Heart left ventricle (tissue), 16 donors: ENCODE data around the gene NEIL1. TPM values are rescaled to one million over a fixed set of nuclear protein-coding genes. Genes with fewer than 3 reads are reported as not detected.

Source experiments
- ATAC-seq, 4 donors: fragments of 200-7000 bp; cut with Tn5 transposase; one replicate each; pipeline ENCODE4 v1.9.1; 2020 to 2022; ENCODE audit warnings: moderate library complexity in 4 of 4, mild to moderate bottlenecking in 3 of 4, moderate number of reproducible peaks in 1 of 4
- DNase-seq, 5 donors: peaks; one replicate each; pipeline ENCODE4 v3.0.0-alpha.2; 2020
- H3K27ac ChIP-seq, 12 donors: fragments of 200-600 bp; sonication (generic) in 4 of 12; one replicate each; pipeline versions ENCODE4 v1.5.0 to v1.8.0; 2016 to 2022; ENCODE audit warnings: mild to moderate bottlenecking in 2 of 12
- H3K27me3 ChIP-seq, 9 donors: fragments of 200-600 bp; sonication (generic) in 2 of 9; one replicate each; pipeline versions ENCODE4 v1.5.1 to v1.8.0; 2016 to 2022; ENCODE audit warnings: mild to moderate bottlenecking in 3 of 9
- H3K36me3 ChIP-seq, 9 donors: fragments of 200-600 bp; sonication (generic) in 2 of 9; one replicate each; pipeline versions ENCODE4 v1.5.0 to v1.8.0; 2018 to 2022; ENCODE audit warnings: mild to moderate bottlenecking in 2 of 9
- H3K4me1 ChIP-seq, 12 donors: fragments of 200-600 bp; sonication (generic) in 4 of 12; one replicate each; pipeline versions ENCODE4 v1.5.0 to v1.8.0; 2016 to 2022; ENCODE audit warnings: mild to moderate bottlenecking in 3 of 12
- H3K4me3 ChIP-seq, 12 donors: fragments of 200-600 bp; sonication (generic) in 4 of 12; one replicate each; pipeline versions ENCODE4 v1.5.0 to v1.8.0; 2017 to 2022; ENCODE audit warnings: mild to moderate bottlenecking in 9 of 12, moderate library complexity in 4 of 12
- H3K9me3 ChIP-seq, 12 donors: fragments of 200-600 bp; sonication (generic) in 4 of 12; one replicate each; pipeline versions ENCODE4 v1.5.0 to v1.8.0; 2016 to 2022; ENCODE audit warnings: mild to moderate bottlenecking in 1 of 12
- POLR2A ChIP-seq, 2 donors: fragments of 450-650 bp; IDR thresholded peaks; one replicate each; pipeline ENCODE4 v1.6.1; 2017; ENCODE audit warnings: antibody characterized with exemption in 2 of 2, mild to moderate bottlenecking in 2 of 2, moderate library complexity in 2 of 2
- WGBS, 4 donors: extraction: QIAGEN DNeasy Blood & Tissue Kit in 2 of 4; methylation state at CpG; one replicate each; pipeline versions ENCODE4 v1.1.5 to v1.1.7; 2013 to 2018; 5-methylcytosine and 5-hydroxymethylcytosine counted together
- intact Hi-C, 10 donors: fragments of 100-400 bp; cut with DNase I; formaldehyde crosslinking; loops; one replicate each; pipeline versions ENCODE4 v1.11.1 to v1.14.2; 2022
- polyA plus RNA-seq, 2 donors: library from polyadenylated mRNA; stranded (reverse); fragments of 200-250 nt; gene quantifications; one replicate each; pipeline ENCODE4 v1.2.3, GENCODE V29; 2013
- total RNA-seq, 9 donors: library from RNA; depleted of rRNA in 2 of 9; stranded (reverse); fragments of >200 nt in 2 of 9; fragmentation: NEBNext Ultra II Directional in 3 of 9; extraction: Animal tissue kit (Norgen Biotek cat#: 25700) in 3 of 9; gene quantifications; one replicate each; pipeline versions ENCODE4 v1.1.0 to v1.2.4, GENCODE V29; 2016 to 2023
- TF ChIP-seq, protein P1 (sequence below), 12 donors: fragments of 200-600 bp; sonication (generic) in 4 of 12; IDR thresholded peaks; one replicate each; pipeline versions ENCODE4 v1.5.0 to v1.8.0; 2018 to 2022; ENCODE audit warnings: antibody characterized with exemption in 12 of 12, mild to moderate bottlenecking in 5 of 12
- donor health status: ischemic (EF 13 %, LVEDD 7.1; RV severe dilation, severe dysfunction).
- donor health status: healthy with polysubstance abuse.
- donor health status: DM: no; HTN: yes; CAD: no.
- donor health status: DM: no; HTN: no; CAD: no.
- donor health status: ischemic (EF 25% LVEDD 6.9; RV normal size, moderate dysfunction).
- donor health status: ischemic (EF 25% LVEDD 5.7; RV mildly dilated, moderate dysfunction).
- donor health status: healthy.
- donor health status: DM: yes; HTN: yes; CAD: no.
- donor health status: ischemic (EF 35%, LVEDD 5.7; RV mildly dilated, moderate dysfunction).
- donor health status: nonischemic (EF 11% LVEDD 7.7; RV severe dilation, severe dysfunction).
- donor health status: DM: yes; HTN: yes; CAD: no.
- donor health status: PGD.
- donor health status: ischemic (EF 29% LVEDD 5.4; RV normal size, mild dysfunction).
- donor health status: nonischemic (EF 23%, LVEDD 6.1; RV moderate dilation, normal function).

Gene NEIL1
- total and polyA plus RNA-seq, 11 donors: 3.8 to 15.3 (median 8.1) TPM

DNA sequence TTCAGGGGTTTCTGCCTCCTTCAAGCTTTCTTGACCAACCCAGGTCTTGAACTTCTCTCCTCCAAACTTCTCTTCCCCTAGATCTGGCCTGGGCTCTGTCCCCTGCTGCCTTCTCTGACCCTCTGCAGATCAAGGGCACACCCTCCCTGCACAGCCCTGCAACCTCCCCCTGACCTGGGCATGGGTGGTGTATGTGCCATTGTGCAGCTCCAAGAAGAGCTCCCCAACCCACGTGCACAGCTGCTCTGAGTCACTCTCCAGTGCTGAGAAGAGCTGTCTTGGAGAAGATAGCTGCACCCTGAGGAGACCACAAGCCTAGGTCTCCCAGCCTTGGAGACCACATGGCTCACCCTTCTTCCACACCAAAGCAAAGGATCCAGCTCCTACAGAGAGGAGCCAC lies 13.6 kb downstream of the NEIL1 start:
- 17 to 91% (median 80%) methylated on average over 1 of the region's 1 CpG for WGBS, 4 donors
- ATAC-seq: no peak
- no peaks in the 10 kb centered on the region for H3K4me1 ChIP-seq
- H3K27me3 ChIP-seq: no peaks in the 10 kb centered on the region
- no peaks in the 10 kb centered on the region for H3K9me3 ChIP-seq
- H3K4me3 ChIP-seq: no peak overlapping the region
- TF ChIP-seq, protein P1, sequence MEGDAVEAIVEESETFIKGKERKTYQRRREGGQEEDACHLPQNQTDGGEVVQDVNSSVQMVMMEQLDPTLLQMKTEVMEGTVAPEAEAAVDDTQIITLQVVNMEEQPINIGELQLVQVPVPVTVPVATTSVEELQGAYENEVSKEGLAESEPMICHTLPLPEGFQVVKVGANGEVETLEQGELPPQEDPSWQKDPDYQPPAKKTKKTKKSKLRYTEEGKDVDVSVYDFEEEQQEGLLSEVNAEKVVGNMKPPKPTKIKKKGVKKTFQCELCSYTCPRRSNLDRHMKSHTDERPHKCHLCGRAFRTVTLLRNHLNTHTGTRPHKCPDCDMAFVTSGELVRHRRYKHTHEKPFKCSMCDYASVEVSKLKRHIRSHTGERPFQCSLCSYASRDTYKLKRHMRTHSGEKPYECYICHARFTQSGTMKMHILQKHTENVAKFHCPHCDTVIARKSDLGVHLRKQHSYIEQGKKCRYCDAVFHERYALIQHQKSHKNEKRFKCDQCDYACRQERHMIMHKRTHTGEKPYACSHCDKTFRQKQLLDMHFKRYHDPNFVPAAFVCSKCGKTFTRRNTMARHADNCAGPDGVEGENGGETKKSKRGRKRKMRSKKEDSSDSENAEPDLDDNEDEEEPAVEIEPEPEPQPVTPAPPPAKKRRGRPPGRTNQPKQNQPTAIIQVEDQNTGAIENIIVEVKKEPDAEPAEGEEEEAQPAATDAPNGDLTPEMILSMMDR (IDR thresholded peaks at IDR 0.05): no peak
- no peak for TF ChIP-seq POLR2A (IDR thresholded peaks at IDR 0.05)
- peaks cover 0 to 99% (median 92%) of the 10 kb centered on the region in 9 donors for H3K36me3 ChIP-seq
- H3K27ac ChIP-seq: no peak overlapping the region
- DNase-seq: no peak
- intact Hi-C loops: loop anchor here in 6 of 10 donors (10.0 kb wide), 3 partner anchors 284 to 324 kb away; partner anchors contain the start of genes IMP3 (in 1 of the 6) and SNX33 (in 1 of the 6)

DNA sequence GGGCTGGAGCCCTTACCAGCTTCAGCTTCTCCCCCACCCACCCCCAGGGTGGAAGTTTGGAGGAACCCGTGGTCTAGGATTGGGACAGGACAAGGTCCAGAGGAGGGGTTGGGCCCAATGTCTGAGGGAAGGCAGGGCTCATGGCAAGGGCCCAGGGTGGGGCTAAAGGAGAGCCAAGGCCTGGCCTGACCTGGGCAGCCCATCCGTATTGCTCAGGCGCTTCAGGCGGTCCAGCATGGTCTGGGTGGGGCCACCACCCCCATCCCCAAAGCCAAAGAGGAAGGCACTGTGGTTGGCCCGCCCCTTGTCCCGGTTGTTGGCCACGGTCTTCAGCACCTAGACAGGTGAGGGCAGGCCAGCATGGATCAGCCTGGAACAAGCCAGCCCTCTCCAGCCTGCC lies 14.0 kb downstream of the NEIL1 start:
- DNase-seq (no peak), ATAC-seq (no peak)
- Histone ChIP-seq H3K27me3 (no peaks in the 10 kb centered on the region), H3K4me1 (no peaks in the 10 kb centered on the region), H3K4me3 (no peak overlapping the region), H3K9me3 (no peaks in the 10 kb centered on the region), H3K36me3 (peaks cover 0 to 100% (median 93%) of the 10 kb centered on the region in 9 donors), H3K27ac (no peak overlapping the region)
- intact Hi-C loops: loop anchor here in 6 of 10 donors (10.0 kb wide), 3 partner anchors 284 to 324 kb away; partner anchors contain the start of genes IMP3 (in 1 of the 6) and SNX33 (in 1 of the 6)
- no peak for TF ChIP-seq POLR2A (IDR thresholded peaks at IDR 0.05)
- TF ChIP-seq, protein P1 (IDR thresholded peaks at IDR 0.05): no peak
- 81 to 95% (median 92%) methylated on average over 4 to 7 of the region's 7 CpGs; no CpG with 5 or more reads in 1 of the 4 donors for WGBS, 4 donors

DNA sequence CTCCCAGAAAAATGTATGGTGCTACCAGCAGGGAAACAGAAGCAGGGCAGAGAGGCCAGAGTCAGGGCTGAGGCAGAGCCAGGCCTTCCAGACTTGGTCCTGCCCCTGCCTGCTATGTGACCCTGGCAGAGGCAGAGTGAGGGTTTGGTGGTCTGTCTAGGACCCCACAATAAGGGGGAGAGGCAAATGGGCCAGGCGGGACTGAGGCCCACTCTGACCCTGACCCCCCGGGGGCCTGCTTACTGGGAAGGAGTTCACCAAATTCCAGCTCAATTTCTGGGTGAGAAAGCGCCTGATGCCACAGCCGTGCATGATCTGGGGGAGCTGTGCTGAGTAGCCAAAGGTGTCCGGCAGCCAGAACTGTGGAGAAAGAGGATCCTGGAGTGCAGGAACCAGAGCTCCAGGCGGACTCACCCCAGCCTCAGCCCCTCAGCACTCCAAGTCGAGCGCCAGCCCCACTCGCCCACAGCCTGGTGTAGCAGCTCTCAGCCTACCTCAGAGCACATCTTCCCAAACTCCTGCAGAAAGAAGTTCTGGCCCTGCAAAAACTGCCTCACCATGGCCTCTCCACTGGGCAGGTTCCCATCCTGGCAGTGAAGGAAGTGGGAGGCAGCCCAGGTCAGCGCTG lies 14.6 kb downstream of the NEIL1 start:
- peaks cover 0 to 100% (median 93%) of the 10 kb centered on the region in 9 donors for H3K36me3 ChIP-seq

More for the DNA sequence above, 14.6 kb downstream of the NEIL1 start:
- intact Hi-C loops: loop anchor here in 6 of 10 donors (10.0 kb wide), 3 partner anchors 283 to 323 kb away; partner anchors contain the start of genes IMP3 (in 1 of the 6) and SNX33 (in 1 of the 6)
- Histone ChIP-seq H3K27ac (no peak overlapping the region), H3K9me3 (no peaks in the 10 kb centered on the region), H3K4me3 (no peak overlapping the region), H3K27me3 (no peaks in the 10 kb centered on the region), H3K4me1 (no peaks in the 10 kb centered on the region)
- TF ChIP-seq, protein P1 (IDR thresholded peaks at IDR 0.05): no peak
- no peak for TF ChIP-seq POLR2A (IDR thresholded peaks at IDR 0.05)
- DNase-seq (no peak), ATAC-seq (no peak)
- WGBS, 4 donors: 85 to 97% (median 95%) methylated on average over 9 to 10 of the region's 10 CpGs
